ENCODE measurements around the gene ZFYVE21.

- TF ChIP-seq CTCF (conservative IDR thresholded peaks at IDR 0.05 in 1 of 2, IDR thresholded peaks at IDR 0.05 in 1 of 2; ENCODE audit: low read depth in 1 of 2, low read length in 2 of 2) = no peak
- no peak for TF ChIP-seq EZH2 (IDR thresholded peaks at IDR 0.05; ENCODE audit: low read length, missing control alignments)
These were observed 31.1 kb upstream of the ZFYVE21 start for GRCh38 chr14:103684471-103684870.

Measured in fibroblast of lung (primary cell).